SK-N-SH (cell line): ENCODE data around the gene KIAA0513.

Experiments used
- CHD2 ChIP-seq: fragments of 150-350 bp; IDR thresholded peaks from 2 replicates; pipeline ENCODE4 v1.6.1; 2018; ENCODE audit warnings: low read length; ENCODE audit not compliant: partially characterized antibody
- CTCF ChIP-seq: fragments of 200-600 bp; sonication (generic); IDR thresholded peaks from 2 replicates; pipeline ENCODE4 v1.6.1; 2017; ENCODE audit warnings: antibody characterized with exemption, mild to moderate bottlenecking, moderate library complexity
- EP300 ChIP-seq, 2 experiments: IDR thresholded peaks; 2 replicates each; pipeline versions ENCODE4 v1.4.0 to v1.6.1; 2012; ENCODE audit warnings: borderline replicate concordance in 1 of 2, low read depth in 1 of 2, low read length in 1 of 2
- GABPA ChIP-seq: IDR thresholded peaks from 2 replicates; pipeline ENCODE4 v1.4.0; 2012; ENCODE audit warnings: low read depth, mild to moderate bottlenecking
- NRF1 ChIP-seq: IDR thresholded peaks from 2 replicates; pipeline ENCODE4 v1.6.1; 2012; ENCODE audit warnings: low read depth, mild to moderate bottlenecking, low read length
- PBX3 ChIP-seq: IDR thresholded peaks from 2 replicates; pipeline ENCODE4; 2012
- POLR2AphosphoS5 ChIP-seq: IDR thresholded peaks from 2 replicates; pipeline ENCODE4 v1.6.1; 2012; ENCODE audit warnings: low read depth, low read length
- RAD21 ChIP-seq: IDR thresholded peaks from 2 replicates; pipeline ENCODE4 v1.6.1; 2012; ENCODE audit warnings: mild to moderate bottlenecking, low read length
- RCOR1 ChIP-seq: fragments of 150-350 bp; IDR thresholded peaks from 2 replicates; pipeline ENCODE4 v1.6.1; 2017; ENCODE audit warnings: antibody characterized with exemption, low read length
- RFX5 ChIP-seq: IDR thresholded peaks from 2 replicates; pipeline ENCODE4 v1.6.1; 2012; ENCODE audit warnings: mild to moderate bottlenecking, improper control_type of control experiment, low read length
- RXRA ChIP-seq: IDR thresholded peaks from 2 replicates; pipeline ENCODE4 v1.4.0; 2012; ENCODE audit warnings: low read depth, mild to moderate bottlenecking, borderline replicate concordance
- SIN3A ChIP-seq: IDR thresholded peaks from 2 replicates; pipeline ENCODE4 v1.6.1; 2012; ENCODE audit warnings: low read depth, mild to moderate bottlenecking, low read length, moderate library complexity, borderline replicate concordance
- SMC3 ChIP-seq: IDR thresholded peaks from 2 replicates; pipeline ENCODE4 v1.6.1; 2012; ENCODE audit warnings: low read depth, low read length, improper control_type of control experiment
- YY1 ChIP-seq: IDR thresholded peaks from 2 replicates; pipeline ENCODE4 v1.4.0; 2012; ENCODE audit warnings: low read depth, mild to moderate bottlenecking

DNA sequence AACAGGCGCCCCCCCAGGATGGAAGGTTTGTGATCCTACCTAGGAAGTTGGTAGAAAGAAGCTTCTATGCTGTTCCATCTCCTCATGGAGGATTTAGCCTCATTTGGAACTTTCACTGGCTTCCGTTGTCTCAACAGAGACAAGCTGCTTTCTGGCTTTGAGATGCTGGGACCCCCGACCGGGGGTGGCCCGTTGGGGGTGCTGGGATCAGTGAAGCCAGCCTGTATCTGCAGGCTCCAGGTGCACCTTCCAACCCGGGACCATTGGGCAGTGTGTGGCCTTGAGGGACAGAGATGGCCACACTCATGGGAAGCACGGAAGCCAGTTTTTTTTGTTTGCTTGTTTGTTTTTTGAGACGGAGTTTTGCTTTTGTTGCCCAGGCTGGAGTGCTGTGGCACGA is 69.3 kb downstream of the KIAA0513 start:
- TF ChIP-seq RFX5 (no peak), SMC3 (no peak), EP300 (IDR thresholded peaks at IDR 0.05; ENCODE audit: borderline replicate concordance in 1 of 2, low read depth in 1 of 2, low read length in 1 of 2) (no peak), RCOR1 (no peak), POLR2AphosphoS5 (no peak), GABPA (no peak), RAD21 (no peak), RXRA (no peak), PBX3 (no peak), SIN3A (no peak), CTCF (no peak), NRF1 (no peak), YY1 (no peak), CHD2 (no peak)
